ENCODE measurements around the gene SHROOM2.

The SHROOM2 gene

GRCh38 chrX:9781941-9782340 lies 4.3 kb upstream of the SHROOM2 start:
- POLR2A ChIA-PET (ENCODE audit: low non-redundant PET): interaction anchor here (0.5 kb wide), 1 partner anchor 15 kb away, joined by 3 read pairs; no protein-coding TSS in a partner anchor
- CTCF ChIA-PET: no interaction called here
- DNase-seq (ENCODE audit: low spot score): no peak
- TF ChIP-seq CTCF (conservative IDR thresholded peaks at IDR 0.05; ENCODE audit: low read depth): no peak
- no peak overlapping the region for H3K27ac ChIP-seq

GRCh38 chrX:9784332-9784731 lies 1.9 kb upstream of the SHROOM2 start:
- TF ChIP-seq CTCF (conservative IDR thresholded peaks at IDR 0.05; ENCODE audit: low read depth): no peak
- ChIA-PET POLR2A (ENCODE audit: low non-redundant PET) (no interaction called here), CTCF (no interaction called here)
- H3K27ac ChIP-seq: no peak overlapping the region
- no peak for DNase-seq (ENCODE audit: low spot score)

GRCh38 chrX:9785254-9785943 lies 830 bp upstream of the SHROOM2 start:
- POLR2A ChIA-PET (ENCODE audit: low non-redundant PET): no interaction called here

GRCh38 chrX:9786798-9787635 lies 788 bp downstream of the SHROOM2 start:
- no peak for DNase-seq (ENCODE audit: low spot score)
- POLR2A ChIA-PET (ENCODE audit: low non-redundant PET): no interaction called here
- CTCF ChIA-PET: no interaction called here
- TF ChIP-seq CTCF (conservative IDR thresholded peaks at IDR 0.05; ENCODE audit: low read depth): no peak
- no peak overlapping the region for H3K27ac ChIP-seq

More at GRCh38 chrX:9785254-9785943, 830 bp upstream of the SHROOM2 start:
- CTCF ChIA-PET: interaction anchor here (0.6 kb wide), 1 partner anchor 551 kb away, joined by 3 read pairs; no protein-coding TSS in a partner anchor
- no peak for TF ChIP-seq CTCF (conservative IDR thresholded peaks at IDR 0.05; ENCODE audit: low read depth)
- no peak overlapping the region for H3K27ac ChIP-seq
- DNase-seq (ENCODE audit: low spot score): no peak

GRCh38 chrX:9788911-9789310 lies 2.7 kb downstream of the SHROOM2 start:
- no peak overlapping the region for H3K27ac ChIP-seq
- TF ChIP-seq CTCF (conservative IDR thresholded peaks at IDR 0.05; ENCODE audit: low read depth): no peak
- DNase-seq (ENCODE audit: low spot score): no peak
- ChIA-PET POLR2A (ENCODE audit: low non-redundant PET) (no interaction called here), CTCF (interaction anchor here (0.5 kb wide), 1 partner anchor 155 kb away, joined by 3 read pairs; no protein-coding TSS in a partner anchor)

- ChIA-PET CTCF (no interaction called here), POLR2A (ENCODE audit: low non-redundant PET) (no interaction called here)
- DNase-seq (ENCODE audit: low spot score): no peak
- H3K27ac ChIP-seq: no peak overlapping the region
- TF ChIP-seq CTCF (conservative IDR thresholded peaks at IDR 0.05; ENCODE audit: low read depth): no peak
Observed at GRCh38 chrX:9789555-9789954, 3.3 kb downstream of the SHROOM2 start.

Data from RWPE1 (cell line).